ENCODE measurements around the gene SH2B2. TPM values are rescaled to one million over a fixed set of nuclear protein-coding genes. Genes with fewer than 3 reads are reported as not detected.

The SH2B2 gene
- total and polyA plus RNA-seq, 2 experiments from 2014 or later = 5.6 to 21.9 TPM

DNA sequence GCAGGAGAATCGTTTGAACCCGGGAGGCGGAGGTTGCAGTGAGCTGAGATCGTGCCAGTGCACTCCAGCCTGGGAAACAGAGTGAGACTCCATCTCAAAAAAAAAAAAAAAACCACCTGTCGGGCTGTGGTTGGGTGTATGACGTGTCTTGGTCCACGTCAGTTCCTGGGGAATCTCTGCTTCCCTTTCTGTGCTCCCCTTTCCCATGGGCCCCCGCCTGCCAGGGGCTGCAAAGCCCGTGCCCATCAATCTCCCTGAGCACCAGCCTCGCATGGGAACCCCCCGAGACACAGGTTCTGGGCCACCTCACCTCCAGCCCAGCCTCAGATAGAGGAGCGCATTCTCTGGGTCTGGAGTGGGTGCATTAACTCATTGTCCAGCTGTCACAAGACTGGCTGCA is 2.3 kb upstream of the SH2B2 start:
- Mint-ChIP-seq H3K27ac (no peak overlapping the region), H3K4me1 (peaks cover 25% of the 10 kb centered on the region), H3K4me3 (no peak overlapping the region), H3K36me3 (ENCODE audit: low read depth) (peaks cover 3% of the 10 kb centered on the region; the same call in 1 of the 3 replicates), H3K27me3 (ENCODE audit: insufficient read depth, low read depth, poor library complexity) (peaks cover 24% of the 10 kb centered on the region), H3K9me3 (no peaks in the 10 kb centered on the region; the same call in 2 of the 3 replicates)
- H3K36me3 ChIP-seq (ENCODE audit: insufficient read depth) = no peaks in the 10 kb centered on the region
- H3K4me1 ChIP-seq (ENCODE audit: insufficient read depth) = peaks cover 25% of the 10 kb centered on the region
- H3F3A ChIP-seq (replicated peaks; ENCODE audit: low read depth) = 0 out of 2 replicates have a peak, but pooled peaks cover 10% of the 10 kb centered on the region
- H3K4me3 ChIP-seq = no peak overlapping the region
- DNase-seq (ENCODE audit: low spot score) (no peak), ATAC-seq (no peak)
- no peaks in the 10 kb centered on the region for H3K9me2 ChIP-seq (ENCODE audit: insufficient read depth)
- H3K27me3 ChIP-seq (ENCODE audit: insufficient read depth) = peaks cover 17% of the 10 kb centered on the region; the same call in 1 of the 2 replicates
- no peak overlapping the region for H3K27ac ChIP-seq (ENCODE audit: low read depth)
- no peaks in the 10 kb centered on the region; the same call in 1 of the 2 replicates for H3K79me2 ChIP-seq (replicated peaks; ENCODE audit: insufficient read depth)
- TF ChIP-seq ZNF114 (CRISPR knock-in tag; IDR thresholded peaks at IDR 0.05) (no peak), NANOG (IDR thresholded peaks at IDR 0.05; ENCODE audit: borderline replicate concordance) (no peak), EZH2phosphoT487 (IDR thresholded peaks at IDR 0.05; ENCODE audit: unreplicated experiment) (no peak), EZH2 (IDR thresholded peaks at IDR 0.05; ENCODE audit: low read depth, unreplicated experiment) (no peak), STAT1 (IDR thresholded peaks at IDR 0.05; ENCODE audit: unreplicated experiment) (no peak), POLR2AphosphoS5 (IDR thresholded peaks at IDR 0.05; ENCODE audit: low read depth) (no peak), ZNF462 (CRISPR knock-in tag; IDR thresholded peaks at IDR 0.05) (no peak), JUNB (IDR thresholded peaks at IDR 0.05; ENCODE audit: unreplicated experiment) (no peak), ZNF331 (CRISPR knock-in tag; IDR thresholded peaks at IDR 0.05; ENCODE audit: low read depth) (no peak), CREB1 (CRISPR knock-in tag; IDR thresholded peaks at IDR 0.05; ENCODE audit: low read depth) (no peak)
- TF ChIP-seq, protein P1, sequence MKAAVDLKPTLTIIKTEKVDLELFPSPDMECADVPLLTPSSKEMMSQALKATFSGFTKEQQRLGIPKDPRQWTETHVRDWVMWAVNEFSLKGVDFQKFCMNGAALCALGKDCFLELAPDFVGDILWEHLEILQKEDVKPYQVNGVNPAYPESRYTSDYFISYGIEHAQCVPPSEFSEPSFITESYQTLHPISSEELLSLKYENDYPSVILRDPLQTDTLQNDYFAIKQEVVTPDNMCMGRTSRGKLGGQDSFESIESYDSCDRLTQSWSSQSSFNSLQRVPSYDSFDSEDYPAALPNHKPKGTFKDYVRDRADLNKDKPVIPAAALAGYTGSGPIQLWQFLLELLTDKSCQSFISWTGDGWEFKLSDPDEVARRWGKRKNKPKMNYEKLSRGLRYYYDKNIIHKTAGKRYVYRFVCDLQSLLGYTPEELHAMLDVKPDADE (IDR thresholded peaks at IDR 0.05) = no peak
- TF ChIP-seq, protein P2, sequence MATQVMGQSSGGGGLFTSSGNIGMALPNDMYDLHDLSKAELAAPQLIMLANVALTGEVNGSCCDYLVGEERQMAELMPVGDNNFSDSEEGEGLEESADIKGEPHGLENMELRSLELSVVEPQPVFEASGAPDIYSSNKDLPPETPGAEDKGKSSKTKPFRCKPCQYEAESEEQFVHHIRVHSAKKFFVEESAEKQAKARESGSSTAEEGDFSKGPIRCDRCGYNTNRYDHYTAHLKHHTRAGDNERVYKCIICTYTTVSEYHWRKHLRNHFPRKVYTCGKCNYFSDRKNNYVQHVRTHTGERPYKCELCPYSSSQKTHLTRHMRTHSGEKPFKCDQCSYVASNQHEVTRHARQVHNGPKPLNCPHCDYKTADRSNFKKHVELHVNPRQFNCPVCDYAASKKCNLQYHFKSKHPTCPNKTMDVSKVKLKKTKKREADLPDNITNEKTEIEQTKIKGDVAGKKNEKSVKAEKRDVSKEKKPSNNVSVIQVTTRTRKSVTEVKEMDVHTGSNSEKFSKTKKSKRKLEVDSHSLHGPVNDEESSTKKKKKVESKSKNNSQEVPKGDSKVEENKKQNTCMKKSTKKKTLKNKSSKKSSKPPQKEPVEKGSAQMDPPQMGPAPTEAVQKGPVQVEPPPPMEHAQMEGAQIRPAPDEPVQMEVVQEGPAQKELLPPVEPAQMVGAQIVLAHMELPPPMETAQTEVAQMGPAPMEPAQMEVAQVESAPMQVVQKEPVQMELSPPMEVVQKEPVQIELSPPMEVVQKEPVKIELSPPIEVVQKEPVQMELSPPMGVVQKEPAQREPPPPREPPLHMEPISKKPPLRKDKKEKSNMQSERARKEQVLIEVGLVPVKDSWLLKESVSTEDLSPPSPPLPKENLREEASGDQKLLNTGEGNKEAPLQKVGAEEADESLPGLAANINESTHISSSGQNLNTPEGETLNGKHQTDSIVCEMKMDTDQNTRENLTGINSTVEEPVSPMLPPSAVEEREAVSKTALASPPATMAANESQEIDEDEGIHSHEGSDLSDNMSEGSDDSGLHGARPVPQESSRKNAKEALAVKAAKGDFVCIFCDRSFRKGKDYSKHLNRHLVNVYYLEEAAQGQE (IDR thresholded peaks at IDR 0.05; ENCODE audit: unreplicated experiment) = no peak
- TF ChIP-seq, protein P3, sequence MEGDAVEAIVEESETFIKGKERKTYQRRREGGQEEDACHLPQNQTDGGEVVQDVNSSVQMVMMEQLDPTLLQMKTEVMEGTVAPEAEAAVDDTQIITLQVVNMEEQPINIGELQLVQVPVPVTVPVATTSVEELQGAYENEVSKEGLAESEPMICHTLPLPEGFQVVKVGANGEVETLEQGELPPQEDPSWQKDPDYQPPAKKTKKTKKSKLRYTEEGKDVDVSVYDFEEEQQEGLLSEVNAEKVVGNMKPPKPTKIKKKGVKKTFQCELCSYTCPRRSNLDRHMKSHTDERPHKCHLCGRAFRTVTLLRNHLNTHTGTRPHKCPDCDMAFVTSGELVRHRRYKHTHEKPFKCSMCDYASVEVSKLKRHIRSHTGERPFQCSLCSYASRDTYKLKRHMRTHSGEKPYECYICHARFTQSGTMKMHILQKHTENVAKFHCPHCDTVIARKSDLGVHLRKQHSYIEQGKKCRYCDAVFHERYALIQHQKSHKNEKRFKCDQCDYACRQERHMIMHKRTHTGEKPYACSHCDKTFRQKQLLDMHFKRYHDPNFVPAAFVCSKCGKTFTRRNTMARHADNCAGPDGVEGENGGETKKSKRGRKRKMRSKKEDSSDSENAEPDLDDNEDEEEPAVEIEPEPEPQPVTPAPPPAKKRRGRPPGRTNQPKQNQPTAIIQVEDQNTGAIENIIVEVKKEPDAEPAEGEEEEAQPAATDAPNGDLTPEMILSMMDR (conservative IDR thresholded peaks at IDR 0.05; ENCODE audit: low read depth in 2 of 2) = no peak
- peaks cover 11% of the 10 kb centered on the region for H4K20me1 ChIP-seq (replicated peaks; ENCODE audit: insufficient read depth)
- H2AFZ ChIP-seq = no peak overlapping the region
- H3K4me2 ChIP-seq = no peak overlapping the region

Measured in GM23338 (cell line).